Mammary epithelial cell (primary cell): ENCODE data around the gene RP9.

Source experiments
- CTCF ChIP-seq, 2 donors: IDR thresholded peaks in 1 of 2; conservative IDR thresholded peaks in 1 of 2; 2 replicates each; pipeline ENCODE4 v1.5.1; 2011 to 2012; ENCODE audit warnings: inconsistent platforms in 2 of 2, low read length in 2 of 2, mild to moderate bottlenecking in 2 of 2, control low read depth in 1 of 2, low read depth in 1 of 2; ENCODE audit not compliant: insufficient read depth in 1 of 2; ENCODE audit errors: extremely low read depth in 1 of 2
- EZH2 ChIP-seq: IDR thresholded peaks from 2 replicates; pipeline ENCODE4 v1.6.1; 2012; ENCODE audit warnings: low read length, inconsistent platforms, borderline replicate concordance

DNA sequence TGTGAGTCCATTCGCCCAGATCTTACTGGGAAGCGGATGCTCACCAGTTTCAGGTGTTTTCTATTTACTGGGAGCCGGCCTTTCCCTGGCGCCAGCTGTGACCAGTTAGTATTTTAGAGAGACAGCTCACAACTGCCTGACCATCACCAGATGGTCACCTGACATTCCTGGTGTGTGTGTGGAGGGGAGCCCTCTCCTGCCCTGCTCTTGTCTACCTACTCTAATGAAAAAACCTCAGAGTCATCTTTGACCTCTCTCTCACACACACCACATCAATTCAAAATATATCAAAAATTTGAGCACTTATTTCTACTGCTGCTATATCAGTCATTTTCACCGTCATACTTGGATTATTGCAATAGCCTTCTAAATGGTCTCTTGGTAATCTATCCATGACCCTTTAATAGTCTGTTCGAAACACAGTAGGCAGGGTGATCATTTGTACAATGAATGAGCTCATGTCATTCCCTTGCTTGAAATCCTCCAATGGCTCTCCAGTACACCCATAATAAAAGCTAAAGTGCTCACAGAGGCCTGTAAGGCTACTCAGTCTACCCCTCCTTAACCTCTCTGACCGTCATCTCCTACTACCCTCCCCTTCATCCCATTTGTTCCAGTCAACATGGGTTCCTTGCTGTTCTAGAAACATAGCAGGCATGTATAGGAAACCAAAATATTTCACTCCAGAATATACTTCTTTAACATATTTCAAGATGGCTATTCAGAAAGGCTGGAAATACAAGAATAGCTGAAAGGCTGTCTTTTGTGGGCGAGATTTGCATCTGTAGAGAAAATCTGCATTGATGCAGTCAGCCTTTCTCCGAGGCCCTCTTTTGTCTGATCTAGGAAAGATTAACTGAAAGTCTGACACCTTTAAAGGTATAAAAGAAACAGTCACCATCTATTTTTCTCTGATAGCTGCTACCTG is 29.2 kb downstream of the RP9 start:
- TF ChIP-seq EZH2 (no peak), CTCF (conservative IDR thresholded peaks at IDR 0.05 in 1 of 2, IDR thresholded peaks at IDR 0.05 in 1 of 2; ENCODE audit: extremely low read depth in 1 of 2, insufficient read depth in 1 of 2, low read depth in 1 of 2, low read length in 2 of 2) (no peak)
